Medulla oblongata (tissue), 1 donor: ENCODE data around the gene FABP3.

Source experiments
- DNase-seq: peaks from one replicate; pipeline ENCODE4 v3.0.0-alpha.2; 2015; ENCODE audit errors: extremely low spot score

Gene FABP3

DNA sequence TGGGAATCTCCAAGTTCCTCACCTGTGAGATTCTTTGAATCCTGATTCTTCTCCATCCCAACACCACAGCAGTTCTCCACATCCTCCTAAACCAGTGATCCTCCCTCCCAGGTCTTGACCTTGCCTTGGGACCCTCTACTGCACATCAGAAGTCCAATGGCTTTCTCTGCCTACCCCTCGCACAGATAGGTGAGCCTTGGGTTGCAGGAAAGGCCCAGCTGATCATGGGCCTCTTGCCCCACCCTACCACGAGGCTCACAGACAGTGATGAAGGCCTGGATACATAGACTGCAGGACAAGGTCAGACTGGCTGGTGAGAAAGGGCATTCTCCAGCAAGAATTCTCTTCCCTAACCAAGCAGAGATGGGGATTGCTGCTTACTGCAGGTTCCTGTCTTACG lies 825 bp downstream of the FABP3 start:
- no peak for DNase-seq

DNA sequence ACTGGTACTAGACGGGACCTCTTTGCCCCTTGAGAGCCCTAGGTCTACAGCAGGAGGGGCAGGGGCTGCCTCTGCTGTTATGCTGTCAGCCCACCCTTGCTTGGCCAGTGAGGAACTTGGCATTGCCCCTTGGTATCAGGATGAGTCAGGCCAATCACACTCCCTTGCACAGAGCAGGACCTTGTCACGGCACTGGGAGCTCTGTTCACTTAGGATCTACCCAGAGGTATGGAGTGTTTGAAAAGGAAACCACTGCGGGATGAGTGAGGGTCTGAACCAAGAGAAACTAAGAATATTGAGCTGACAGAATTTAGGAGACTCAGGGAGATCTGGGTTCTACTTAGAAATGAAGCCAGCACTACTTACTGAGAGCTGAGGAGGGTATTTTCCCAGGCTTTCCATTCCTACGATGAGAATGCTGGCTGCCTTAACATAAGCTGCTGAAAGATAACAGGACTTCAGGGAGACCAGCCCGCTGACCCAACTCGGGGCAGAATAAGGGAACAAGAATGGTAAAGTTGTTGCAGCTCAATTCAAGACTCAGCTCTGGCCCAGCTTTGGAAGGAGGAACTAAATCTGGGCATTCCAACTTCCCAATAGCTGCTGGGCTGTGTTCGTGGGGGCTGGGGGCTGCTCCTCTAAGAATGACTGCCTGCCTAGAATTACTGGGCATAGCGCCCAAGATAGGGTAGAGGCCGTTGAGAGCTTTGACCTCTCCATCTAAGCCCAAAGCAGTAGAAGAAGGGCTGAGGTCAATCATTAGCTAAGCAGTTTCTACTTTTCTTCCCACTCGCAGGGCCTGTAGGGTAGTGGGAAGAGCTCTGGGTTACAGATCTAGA lies 1.5 kb downstream of the FABP3 start:
- DNase-seq = peak; percentile 53

DNA sequence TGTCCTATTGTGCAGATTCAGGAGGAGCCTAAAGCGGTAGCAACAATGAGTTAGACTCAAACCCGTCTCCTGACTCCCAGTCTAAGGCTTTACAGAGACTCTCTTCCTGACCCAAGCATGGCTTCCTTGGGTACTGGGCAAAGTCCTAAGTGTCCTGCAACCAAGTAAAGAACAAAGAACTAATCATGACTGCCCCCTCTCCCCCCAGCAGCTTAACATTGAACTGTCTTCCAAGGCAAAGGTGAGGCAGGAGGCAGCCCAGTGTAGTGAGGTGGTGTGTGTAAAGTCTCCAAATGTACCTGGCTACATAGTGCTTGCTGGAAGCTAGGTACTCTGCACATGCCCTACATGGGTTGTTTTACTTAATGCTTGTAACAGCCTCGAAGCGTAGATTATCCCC lies 2.3 kb downstream of the FABP3 start:
- DNase-seq = no peak

DNA sequence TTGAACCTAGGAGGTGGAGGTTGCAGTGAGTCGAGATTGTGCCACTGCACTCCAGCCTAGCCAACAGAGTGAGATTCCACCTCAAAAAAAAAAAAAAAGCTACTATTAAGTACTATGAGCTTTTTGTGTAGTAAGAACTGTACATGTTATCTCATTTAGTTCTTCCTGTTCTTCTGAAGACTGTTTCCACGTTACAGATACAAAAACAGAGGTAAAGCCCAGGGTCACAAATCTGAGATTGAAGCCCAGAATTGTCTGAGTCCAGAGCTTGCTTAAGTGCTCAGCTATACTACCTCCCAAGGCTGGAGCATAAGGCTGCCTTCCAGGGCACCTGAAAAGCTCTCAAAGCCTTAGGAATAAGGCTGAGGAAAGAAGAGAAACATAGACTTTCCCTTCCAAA lies 2.9 kb downstream of the FABP3 start:
- no peak for DNase-seq

DNA sequence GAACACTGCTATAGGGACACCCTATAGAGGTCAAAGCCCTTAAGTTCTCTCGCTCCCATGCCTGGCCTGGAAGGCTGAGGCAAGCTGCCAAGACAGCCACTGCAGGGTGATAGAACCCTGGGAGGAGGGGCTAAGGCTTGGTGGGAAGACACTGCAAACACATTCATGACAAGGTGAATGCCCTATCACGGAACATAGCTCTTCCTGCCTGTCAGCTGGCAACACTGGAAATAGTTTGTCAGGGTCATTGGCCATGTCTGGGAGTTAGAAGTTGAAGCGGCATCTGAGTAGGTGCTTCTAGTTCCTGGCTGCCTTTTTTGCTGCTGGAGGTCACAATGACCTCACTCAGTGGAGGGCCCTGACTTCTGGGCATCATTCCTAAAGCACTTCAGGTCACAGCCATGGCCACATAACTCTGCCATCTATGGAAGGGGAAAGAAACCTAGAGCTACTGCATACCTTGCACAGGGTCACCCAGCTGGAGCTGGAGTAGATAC lies 4.2 kb downstream of the FABP3 start:
- DNase-seq = no peak

DNA sequence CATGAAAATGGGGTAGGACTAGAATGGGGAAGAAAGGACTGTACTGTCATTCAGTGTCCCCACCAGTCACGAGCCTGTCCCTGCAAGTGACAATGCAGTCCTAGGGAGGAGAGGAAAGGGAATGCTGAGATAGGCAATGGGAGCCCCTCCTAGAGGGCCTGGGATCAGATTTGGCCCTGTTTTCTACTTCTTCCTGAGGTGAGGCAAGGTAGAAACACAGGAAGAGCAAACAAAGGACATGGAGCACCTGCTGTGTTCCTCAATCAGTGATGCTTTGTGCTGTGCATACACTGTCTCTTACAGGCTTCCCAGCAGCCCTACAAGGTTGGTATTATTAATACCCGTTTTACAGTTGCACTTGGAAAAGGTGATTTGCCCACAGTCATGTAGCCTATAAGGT lies 6.1 kb downstream of the FABP3 start:
- peak; percentile 21 for DNase-seq

DNA sequence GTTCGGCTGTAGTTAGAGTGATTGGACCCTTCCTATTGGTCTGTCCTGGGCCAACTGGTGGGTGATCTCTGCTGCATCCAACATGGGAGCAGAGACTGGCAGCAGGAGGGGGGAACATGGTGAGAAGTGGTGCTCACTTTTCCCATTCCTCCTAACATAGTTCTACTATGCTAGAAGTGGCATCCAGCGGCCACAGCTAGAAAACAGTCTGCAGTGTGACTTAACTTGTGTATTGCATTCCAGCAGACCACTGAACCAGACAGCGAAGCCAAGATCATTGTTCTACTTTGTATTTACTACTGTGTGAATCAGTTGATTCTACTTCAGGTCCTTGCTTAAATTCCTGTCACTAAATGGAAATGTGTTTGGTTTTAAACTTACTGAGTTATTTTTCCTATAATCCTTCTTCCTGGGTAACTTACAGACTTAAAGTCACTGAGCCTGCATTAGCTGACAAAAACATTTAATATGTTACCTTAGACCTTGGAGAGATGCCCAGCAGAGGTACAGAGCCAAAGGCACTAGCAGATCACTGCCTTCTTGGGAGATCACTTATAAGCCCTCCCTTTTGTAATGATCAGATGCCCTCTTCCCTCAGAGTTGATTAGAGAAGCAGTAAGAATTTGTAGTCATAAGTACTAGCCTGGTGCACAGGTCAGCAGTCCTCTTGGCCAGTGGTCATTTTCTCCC lies 8.2 kb downstream of the FABP3 start:
- DNase-seq = no peak

DNA sequence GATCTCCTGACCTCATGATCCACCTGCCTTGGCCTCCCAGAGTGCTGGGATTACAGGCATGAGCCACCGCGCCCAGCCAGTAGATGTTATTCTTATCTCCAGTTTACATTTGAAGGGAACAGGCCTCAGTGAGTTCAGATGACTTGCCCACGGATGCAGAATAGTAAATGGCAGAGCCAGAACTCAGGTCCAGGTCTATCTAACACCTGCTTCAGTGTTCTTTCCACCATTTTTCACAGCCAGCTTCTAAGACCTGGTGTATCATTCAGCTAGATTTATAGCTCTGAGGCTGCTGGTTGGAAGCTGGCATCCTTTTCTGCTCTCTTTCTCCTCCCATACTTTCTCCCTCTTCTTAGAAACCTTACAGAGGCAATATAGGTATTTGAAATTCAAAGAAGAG lies 10.8 kb downstream of the FABP3 start:
- no peak for DNase-seq

DNA sequence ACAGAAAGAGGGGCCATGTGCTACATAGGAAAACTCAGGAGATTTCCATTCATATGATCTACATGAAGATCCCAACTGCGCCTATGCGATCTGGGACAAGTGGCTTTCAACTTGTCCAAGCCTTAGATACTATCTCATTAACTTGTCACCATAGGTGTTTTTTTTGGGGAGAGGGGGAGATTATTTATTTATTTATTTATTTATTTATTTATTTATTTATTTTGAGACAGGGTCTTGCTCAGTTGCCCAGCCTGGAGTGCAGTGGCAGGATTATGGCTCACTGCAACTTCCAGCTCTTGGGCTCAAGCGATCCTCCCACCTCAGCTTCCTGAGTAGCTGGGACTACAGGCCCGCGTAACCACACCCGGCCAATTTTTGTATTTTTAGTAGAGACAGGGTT lies 11.3 kb downstream of the FABP3 start:
- DNase-seq = no peak

DNA sequence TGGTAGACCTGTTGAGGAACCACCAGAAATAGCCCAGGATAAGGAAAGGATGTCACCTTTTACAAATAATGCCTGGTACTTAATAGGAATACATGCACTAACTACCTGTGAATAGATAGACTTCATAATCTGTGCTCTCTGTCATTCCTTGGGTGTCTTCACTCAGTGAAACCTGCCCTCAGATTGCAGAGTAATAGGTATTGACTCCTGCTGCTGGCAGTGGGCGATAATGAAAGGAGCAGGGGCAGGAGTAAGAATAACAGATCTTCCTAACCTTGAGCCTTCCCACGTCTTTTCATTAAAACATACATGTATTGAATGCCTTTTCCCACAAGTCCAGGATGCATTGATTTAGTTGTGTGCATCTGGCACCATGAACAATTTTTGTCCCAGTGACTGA lies 16.4 kb downstream of the FABP3 start:
- DNase-seq = no peak

DNA sequence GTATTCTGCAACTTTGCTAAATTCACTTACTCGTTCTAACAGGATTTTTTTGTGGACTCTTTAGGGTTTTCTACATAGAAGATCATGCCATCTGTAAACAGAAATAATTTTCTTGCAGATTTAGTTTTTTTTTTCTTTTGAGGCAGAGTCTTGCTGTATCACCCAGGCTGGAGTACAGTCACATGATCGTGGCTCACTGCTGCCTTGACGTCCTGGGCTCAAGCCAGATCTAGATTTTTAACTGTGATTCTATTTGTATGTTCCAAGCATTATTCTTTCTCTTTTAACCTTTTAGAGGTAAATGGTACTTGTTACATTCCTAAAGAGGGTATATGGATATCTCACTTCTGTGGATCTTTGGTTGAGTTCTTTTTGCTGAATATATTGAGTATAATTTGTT lies 18.6 kb downstream of the FABP3 start:
- DNase-seq = peak; percentile 37

DNA sequence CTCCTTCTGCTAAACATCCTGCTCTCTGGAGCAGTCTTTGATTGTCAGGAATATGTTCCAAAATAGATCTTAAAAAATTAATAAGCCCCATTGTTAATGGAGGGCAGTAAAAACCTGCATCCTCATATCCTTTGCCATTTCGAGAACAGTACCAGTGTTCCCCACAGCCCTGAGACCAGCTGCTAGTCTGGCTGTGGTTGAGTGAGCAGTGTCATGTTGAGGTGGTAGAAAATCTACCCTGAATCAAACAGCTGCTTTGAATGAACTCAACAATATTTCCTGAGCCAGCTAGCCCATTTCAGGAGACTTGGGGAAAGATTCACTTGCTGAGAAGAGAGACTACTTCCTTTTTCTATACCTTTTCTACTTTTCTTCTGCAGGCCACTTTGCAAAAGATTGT lies 24.4 kb downstream of the FABP3 start:
- no peak for DNase-seq

DNA sequence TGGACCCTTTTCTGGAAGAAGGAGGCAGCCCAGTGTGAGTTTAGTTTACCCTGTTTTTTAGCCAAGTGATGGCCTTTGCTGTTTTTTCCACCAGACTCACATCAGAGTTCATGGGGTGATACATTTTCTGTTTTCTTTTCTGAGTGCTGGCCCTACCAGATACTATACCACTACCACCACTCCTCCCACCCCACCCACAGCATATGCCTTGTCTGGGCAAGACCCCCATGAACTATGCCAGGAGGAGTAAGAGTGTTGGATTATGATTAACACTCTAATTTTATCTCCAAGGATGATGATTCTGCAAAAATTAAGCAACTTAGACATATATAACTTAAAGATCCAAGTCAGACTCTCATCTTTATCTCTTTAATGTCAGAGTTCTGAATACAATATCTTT lies 26.1 kb downstream of the FABP3 start:
- no peak for DNase-seq

DNA sequence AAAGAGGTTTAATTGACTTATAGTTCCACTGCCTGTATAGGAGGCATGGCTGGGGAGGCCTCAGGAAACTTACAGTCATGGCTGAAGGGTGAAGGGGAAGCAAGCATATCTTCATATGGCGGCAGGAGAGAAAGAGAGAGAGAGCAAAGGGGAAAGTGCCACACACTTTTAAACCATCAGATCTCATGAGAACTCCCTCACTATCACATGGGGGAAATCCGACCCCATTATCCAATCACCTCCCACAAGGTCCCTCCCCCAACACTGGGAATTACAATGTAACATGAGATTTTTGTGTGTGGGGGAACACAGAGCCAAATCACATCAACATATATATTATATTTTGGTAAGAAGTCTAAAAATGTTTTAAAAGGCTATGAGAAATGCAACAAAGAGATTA lies 27.2 kb downstream of the FABP3 start:
- DNase-seq = no peak

DNA sequence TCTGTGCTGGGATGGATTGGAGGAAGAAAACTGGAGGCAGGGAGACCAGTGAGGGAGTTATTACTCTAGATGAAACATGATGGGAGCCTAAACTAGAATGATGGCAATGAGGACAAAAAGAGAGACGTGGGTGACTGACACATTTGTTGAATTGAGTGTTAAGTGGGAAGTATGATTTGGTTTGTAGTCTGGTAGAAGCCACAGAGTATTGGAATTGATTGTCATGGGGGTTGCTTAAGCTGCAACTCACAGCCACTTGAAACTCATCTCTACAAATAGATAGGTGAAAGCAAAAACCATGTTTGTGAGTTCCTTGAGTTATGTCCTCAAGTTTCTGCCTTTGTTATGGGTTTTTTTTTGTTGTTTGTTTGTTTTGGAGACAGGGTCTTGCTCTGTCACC lies 28.4 kb downstream of the FABP3 start:
- DNase-seq = no peak

DNA sequence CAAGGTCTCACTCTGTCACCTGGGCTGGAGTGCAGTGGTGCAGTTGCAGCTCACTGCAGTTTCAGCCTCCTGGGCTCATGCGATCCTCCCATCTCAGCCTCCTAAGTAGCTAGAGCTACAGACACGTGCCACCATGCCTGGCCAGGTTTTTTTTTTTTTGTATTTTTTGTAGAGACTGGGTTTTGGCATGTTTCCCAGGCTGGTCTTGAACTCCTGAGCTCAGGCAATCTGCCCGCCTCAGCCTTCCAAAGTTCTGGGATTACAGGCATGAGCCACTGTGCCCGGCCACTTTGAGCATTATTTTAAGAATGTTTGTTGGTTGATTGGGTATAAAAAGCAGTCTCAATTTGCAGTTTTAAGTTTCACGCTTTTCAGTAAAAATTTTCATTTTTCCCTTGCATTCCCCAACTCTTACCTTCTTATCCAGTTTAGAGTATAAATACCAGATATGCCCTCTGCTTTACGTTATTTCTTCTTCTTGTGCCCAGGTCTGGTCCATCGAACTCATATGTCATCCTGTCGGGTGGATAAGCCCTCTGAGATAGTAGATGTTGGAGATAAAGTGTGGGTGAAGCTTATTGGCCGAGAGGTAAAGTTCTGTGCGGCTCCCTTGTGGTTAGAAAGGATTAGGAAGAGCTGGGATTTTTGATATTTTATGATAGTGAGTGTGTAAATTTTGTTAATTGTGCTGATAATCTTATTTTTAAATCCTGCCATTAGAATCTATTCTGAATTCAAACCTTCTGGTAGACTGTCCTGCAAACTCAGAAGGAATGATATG lies 36.0 kb downstream of the FABP3 start:
- DNase-seq = no peak

DNA sequence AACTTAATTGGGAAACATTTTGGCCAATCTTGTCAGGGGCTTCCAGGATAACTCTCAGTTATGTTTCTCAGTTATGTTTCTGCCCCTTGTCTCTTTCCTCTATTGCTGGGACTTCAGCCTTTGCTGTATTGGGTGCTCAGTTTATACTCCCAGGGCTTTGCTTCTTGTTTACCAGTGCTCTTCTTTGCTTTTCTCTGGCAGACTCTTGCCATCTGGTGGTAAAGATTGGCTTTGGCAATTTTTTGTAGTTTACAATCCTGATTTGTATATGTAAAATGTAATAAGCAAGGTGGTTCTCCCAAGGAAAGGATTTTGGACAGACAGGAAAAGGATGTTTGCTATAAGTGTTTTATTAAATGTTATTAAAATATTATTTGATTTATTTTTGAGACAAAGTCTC lies 37.9 kb downstream of the FABP3 start:
- peak; percentile 67 for DNase-seq

DNA sequence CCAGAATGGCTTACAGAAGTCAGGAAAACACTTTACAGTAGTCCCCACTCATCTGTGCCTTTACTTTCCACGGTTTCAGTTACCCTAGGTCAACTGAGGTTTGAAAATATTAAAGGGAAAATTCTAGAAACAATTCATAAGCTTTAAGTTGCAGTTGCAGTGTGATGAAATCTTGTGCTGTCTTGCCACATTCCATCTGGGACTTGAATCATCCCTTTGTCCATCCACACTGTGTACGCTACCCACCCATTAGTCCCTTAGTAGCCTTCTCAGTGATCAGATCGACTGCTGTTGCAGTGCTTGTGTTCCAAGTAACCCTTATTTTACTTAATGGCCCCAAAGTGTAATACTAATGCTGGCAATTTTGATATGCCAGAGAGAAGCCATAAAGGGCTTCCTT lies 45.5 kb downstream of the FABP3 start:
- no peak for DNase-seq

DNA sequence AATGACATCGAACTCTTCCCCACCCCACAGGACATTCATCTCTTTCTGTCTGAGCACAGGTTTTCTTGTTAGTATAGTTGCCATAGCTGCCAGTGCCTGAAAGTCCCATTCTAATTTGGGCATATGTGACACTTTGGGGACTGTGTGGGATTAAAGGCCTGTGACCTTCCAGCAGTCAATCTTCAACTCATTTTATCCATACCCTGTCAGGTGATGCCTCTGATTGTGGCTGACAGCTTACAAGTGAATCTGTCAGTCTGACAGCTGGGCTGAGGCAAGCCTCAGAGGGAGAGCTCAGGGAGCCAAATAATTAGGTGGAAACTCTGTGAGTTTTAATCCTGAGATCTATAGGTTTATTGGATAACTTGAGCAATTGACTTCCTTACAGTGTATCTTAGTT lies 46.4 kb downstream of the FABP3 start:
- no peak for DNase-seq

DNA sequence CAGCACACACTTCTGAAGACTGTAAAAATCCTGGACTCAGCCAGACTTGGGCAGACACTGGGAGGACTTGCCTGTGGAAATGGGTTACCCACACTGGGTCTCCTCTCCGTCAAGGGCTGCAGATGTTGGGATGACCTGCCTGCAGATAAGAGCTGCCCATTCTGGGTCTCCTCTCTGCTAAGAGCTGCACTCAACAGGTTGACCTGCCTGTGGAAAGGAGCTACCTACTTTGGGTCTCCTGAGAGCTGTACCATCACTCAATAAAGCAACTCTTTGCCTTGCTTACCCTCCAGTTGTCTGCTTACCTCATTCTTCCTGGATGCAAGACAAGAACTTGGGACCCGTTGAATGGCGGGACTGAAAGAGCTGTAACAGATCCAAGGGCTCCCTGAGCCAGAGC lies 47.9 kb downstream of the FABP3 start:
- no peak for DNase-seq

DNA sequence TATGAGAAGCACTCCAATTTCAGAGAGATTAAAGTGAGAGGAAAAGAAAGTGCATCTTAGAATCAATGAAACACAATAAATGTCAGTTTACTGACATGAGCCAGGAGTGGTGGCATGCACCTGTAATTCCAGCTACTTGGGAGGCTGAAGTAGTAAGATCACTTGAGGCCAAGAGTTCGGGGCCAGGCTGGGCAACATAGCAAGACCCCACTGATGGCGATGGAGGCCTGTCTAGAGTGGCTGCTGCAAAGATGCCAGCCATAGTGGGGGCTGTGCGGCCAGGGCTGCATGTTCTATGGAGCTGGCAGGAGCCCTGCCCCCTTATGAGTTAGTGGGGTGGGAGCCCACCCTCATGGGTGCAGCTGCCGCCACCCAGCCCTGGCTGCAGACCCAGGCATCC lies 48.8 kb downstream of the FABP3 start:
- no peak for DNase-seq

DNA sequence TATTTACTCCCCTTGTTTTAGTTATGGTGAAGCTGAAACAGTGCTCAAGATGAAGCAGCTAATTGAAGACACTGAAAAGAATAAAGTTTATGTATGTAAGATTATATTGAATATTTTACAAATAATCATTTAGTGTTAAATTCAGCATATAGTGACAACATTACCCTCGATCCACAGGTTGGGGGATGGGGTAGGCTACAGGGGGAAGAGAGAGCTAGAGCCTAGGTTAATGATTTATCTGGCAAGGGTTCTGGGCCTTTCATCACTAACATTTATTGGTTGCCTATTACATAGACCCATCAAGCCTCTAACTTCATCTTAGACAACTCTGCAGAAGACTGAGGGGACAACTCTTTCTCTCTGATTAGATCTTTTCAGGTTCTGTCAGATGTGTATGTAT lies 54.7 kb downstream of the FABP3 start:
- DNase-seq = no peak

DNA sequence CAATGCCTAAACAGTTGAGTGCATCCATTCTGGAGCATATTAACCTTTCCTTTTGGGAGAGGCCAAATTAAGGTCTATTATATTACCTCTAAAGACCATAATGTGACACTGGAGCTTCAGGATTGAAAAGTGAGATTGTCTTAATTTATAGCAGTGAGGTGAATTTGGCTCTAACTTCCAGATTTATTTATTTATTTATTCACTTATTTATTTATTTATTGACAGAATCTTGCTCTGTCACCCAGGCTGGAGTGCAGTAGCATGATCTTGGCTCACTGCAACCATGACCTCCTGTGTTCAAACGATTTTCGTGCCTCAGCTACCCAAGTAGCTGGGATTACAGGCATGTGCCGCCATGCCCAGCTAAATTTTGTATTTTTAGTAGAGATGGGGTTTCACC lies 57.0 kb downstream of the FABP3 start:
- no peak for DNase-seq
